ENCODE measurements around the gene DMD. TPM values are rescaled to one million over a fixed set of nuclear protein-coding genes. Genes with fewer than 3 reads are reported as not detected.

Gene DMD
- total RNA-seq, 2 donors from 2014 or later = 10.0 to 28.8 TPM

DNA sequence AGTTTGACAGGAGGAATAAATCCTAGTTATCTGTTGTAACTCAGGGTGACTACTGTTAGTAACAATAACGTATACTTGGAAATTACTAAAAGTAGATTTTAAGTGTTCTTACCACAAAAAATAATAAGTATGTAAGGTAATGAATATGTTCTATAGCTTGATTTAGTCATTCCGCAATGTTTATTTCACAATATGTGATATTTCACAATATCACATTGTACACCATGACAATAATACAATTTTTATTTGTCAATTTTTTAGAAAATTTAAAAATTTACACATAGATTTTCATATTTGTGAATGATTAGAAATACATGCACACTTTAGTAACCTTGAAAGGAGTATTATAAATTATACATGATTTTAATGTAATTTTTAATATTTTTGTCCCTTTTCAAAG lies 1326.8 kb downstream of the DMD start:
- no peak for ATAC-seq

GRCh38 chrX:31872007-31872406 lies 1339.3 kb downstream of the DMD start:
- intact Hi-C loops (cut with DNase I, micrococcal nuclease) = no loop called here
- DNase-seq = no peak
- no peak for ATAC-seq

More for the DNA sequence above, 1326.8 kb downstream of the DMD start:
- no peak for DNase-seq
- intact Hi-C loops (cut with DNase I, micrococcal nuclease) = no loop called here

DNA sequence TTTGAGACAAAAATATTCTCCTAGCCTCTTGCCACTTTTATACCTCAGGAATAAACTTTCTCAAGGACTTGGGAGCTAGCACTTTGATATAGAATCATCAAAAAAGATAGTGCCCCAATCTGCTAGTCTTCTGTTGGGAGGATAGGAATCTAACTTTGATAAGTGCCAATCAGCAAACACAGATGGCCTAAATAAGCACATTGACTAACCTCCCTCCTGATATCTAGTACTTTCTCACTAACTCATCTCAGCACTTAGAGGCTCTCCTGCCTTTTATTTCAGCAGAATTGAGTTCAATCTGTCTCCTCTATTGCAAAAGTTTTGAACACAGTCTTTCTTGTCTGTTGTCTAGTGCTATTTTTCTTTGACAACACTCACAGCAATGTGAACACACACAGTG lies 1341.1 kb downstream of the DMD start:
- DNase-seq (no peak), ATAC-seq (no peak)
- intact Hi-C loops (cut with DNase I, micrococcal nuclease) = no loop called here

DNA sequence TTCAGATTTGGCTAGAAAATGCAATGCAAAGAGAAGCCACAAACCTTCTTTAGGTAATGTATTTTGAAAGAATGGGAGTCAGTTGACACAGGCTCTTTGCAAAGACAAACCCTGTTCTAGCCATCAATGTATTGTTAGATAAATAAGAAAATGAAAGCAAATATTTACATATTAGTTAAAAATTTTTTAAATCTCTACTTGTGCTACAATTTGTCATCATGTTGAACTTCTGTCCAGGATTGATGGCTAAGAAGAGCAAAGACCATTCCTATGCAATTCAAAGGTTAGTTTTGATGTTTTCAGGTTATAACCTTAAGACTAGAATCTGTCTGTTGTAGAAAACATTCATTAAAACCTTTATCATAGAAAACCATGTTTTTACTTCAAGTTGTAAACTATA lies 1350.7 kb downstream of the DMD start:
- no peak for ATAC-seq
- DNase-seq = no peak
- intact Hi-C loops (cut with DNase I, micrococcal nuclease) = no loop called here

GRCh38 chrX:31858915-31859314 lies 1352.4 kb downstream of the DMD start:
- ATAC-seq (no peak), DNase-seq (no peak)
- intact Hi-C loops (cut with DNase I, micrococcal nuclease) = no loop called here

- intact Hi-C loops (cut with DNase I, micrococcal nuclease) = no loop called here
- DNase-seq (no peak), ATAC-seq (no peak)
Measured at GRCh38 chrX:31854716-31855115, 1356.6 kb downstream of the DMD start.

- intact Hi-C loops (cut with DNase I, micrococcal nuclease) = no loop called here
- DNase-seq (no peak), ATAC-seq (no peak)
Measured at GRCh38 chrX:31851761-31852160, 1359.6 kb downstream of the DMD start.

GRCh38 chrX:31847773-31848172 lies 1363.6 kb downstream of the DMD start:
- intact Hi-C loops (cut with DNase I, micrococcal nuclease) = no loop called here
- DNase-seq (no peak), ATAC-seq (no peak)

GRCh38 chrX:31845003-31845402 lies 1366.3 kb downstream of the DMD start:
- DNase-seq (no peak), ATAC-seq (no peak)
- intact Hi-C loops (cut with DNase I, micrococcal nuclease) = no loop called here

- intact Hi-C loops (cut with DNase I, micrococcal nuclease) = no loop called here
- no peak for DNase-seq
- no peak for ATAC-seq
Measured at GRCh38 chrX:31838617-31839016, 1372.7 kb downstream of the DMD start.

GRCh38 chrX:31837445-31838049 lies 1373.8 kb downstream of the DMD start:
- intact Hi-C loops (cut with DNase I, micrococcal nuclease) = no loop called here
- no peak for DNase-seq
- ATAC-seq = no peak

DNA sequence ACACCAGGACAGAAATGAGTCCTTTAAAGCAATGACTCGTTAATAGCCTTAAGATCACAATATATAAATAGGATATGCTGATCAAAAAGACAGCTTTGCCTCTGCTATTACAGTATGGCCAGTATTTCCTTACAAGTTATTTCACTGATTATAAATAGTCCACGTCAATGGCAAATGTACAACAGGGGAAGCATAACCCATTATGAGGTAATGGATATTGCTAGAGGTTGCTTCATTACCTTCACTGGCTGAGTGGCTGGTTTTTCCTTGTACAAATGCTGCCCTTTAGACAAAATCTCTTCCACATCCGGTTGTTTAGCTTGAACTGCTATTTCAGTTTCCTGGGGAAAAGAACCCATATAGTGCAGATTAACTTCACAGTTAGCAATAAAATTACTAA lies 1374.9 kb downstream of the DMD start:
- intact Hi-C loops (cut with DNase I, micrococcal nuclease) = no loop called here
- no peak for DNase-seq
- no peak for ATAC-seq

DNA sequence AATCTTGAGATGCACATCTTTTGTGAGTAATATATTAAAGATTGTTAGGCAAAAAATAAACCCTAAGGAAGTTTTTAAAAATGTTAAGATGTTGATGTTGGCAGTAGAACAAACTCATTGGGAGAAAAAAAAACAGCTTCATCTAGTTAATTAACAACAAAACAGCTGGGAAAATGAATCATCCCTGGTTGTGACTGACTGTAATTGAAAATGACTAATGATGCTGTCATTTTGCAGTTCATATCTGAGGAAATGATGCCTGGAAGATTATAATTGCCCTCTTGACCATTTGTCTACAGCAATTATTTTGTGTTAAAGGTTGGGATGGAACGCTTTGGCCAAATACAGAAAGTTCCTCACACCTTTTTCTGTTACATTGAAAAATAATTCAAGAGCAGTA lies 1379.1 kb downstream of the DMD start:
- intact Hi-C loops (cut with DNase I, micrococcal nuclease) = no loop called here
- ATAC-seq = no peak
- DNase-seq = no peak

DNA sequence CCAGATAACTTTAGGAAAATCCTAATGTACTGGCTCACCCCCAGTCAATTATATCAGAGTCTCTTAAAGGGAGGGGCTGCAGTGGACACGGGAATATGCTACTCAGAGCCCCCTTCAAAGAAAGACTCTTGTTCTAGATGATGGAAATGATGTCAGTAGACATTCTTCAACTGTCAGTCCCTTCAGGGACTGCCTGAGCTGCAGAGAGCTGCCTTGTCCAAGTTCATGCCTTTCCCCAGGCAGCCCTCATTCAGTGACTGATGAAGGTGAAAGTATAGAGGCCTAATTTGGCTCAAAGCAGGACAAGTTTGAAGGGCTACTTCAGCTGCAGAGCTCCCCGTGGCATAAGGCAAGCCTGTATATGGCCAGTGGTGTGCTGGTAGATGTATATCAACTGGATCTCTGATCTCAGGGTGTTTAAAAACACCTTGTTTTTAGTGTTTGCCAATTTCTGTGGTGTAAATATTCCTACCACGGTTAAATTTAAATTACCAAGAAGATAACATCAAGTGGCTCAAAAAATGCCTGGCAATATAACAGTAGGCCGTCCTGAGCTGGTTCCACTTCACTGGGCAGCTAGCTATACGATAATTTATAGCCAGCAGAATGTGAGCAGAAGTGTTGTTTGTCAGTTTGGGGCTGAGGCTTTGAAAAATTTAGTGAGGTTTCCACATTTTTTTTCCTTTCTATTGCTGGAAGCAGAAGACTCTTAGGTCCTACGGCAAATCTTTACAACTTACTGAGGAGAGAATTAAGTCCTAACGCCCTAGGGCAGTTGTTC lies 1390.7 kb downstream of the DMD start:
- intact Hi-C loops (cut with DNase I, micrococcal nuclease) = no loop called here
- no peak for ATAC-seq
- DNase-seq = no peak

DNA sequence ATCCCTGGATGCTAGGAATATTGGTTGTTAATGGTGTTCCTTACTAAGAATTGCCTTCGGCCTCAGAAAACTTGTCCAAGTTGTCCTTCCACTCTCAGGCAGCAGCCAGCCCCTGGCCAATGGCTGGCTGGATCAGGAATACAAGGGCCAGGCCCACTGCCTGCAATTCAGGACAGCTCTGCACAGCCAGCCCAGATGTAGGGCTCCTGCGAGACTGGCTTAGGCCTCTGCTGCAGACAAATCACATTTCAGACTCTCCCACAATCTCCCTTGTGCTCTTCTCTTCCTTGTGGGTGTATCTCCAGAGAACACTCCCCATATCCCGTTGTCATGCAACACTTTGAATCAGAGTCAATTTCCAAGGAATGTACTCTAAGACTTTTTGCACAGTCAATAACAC lies 1391.9 kb downstream of the DMD start:
- intact Hi-C loops (cut with DNase I, micrococcal nuclease) = no loop called here
- ATAC-seq = no peak
- DNase-seq = no peak

DNA sequence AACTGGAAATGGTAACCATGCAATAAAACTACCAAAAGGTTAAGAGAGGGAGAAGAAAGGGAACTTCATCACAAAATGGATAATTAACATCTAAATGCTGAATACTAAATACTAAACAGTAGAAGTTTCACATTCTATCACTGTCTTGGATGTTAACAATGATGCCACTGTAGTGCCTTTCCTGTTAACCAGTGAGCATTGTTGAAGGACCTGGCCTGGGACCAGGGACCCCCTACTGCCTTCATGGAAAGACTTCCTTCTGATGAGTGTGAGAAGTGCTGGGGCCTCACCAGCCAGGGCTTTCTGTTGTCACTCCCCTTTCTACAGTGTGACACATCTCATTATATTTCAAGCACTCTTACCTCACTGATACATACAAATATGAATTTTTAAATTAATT lies 1400.2 kb downstream of the DMD start:
- DNase-seq (no peak), ATAC-seq (no peak)
- intact Hi-C loops (cut with DNase I, micrococcal nuclease) = no loop called here

- intact Hi-C loops (cut with DNase I, micrococcal nuclease) = no loop called here
- DNase-seq (no peak), ATAC-seq (no peak)
Measured at GRCh38 chrX:31808357-31808756, 1403.0 kb downstream of the DMD start.

GRCh38 chrX:31807165-31807564 lies 1404.2 kb downstream of the DMD start:
- DNase-seq = no peak
- no peak for ATAC-seq
- intact Hi-C loops (cut with DNase I, micrococcal nuclease) = no loop called here

- ATAC-seq (no peak), DNase-seq (no peak)
- intact Hi-C loops (cut with DNase I, micrococcal nuclease) = no loop called here
Measured at GRCh38 chrX:31805781-31806180, 1405.6 kb downstream of the DMD start.

- intact Hi-C loops (cut with DNase I, micrococcal nuclease) = no loop called here
- ATAC-seq (no peak), DNase-seq (no peak)
Measured at GRCh38 chrX:31800219-31800618, 1411.1 kb downstream of the DMD start.

GRCh38 chrX:31796624-31797023 lies 1414.7 kb downstream of the DMD start:
- intact Hi-C loops (cut with DNase I, micrococcal nuclease) = no loop called here
- ATAC-seq = no peak
- no peak for DNase-seq
